ENCODE measurements around the gene EHF. TPM values are rescaled to one million over a fixed set of nuclear protein-coding genes. Genes with fewer than 3 reads are reported as not detected.

Gene EHF
- total RNA-seq, 6 experiments from 2014 or later, result 0.09 TPM; not detected in 5

GRCh38 chr11:34644669-34645406, 23.9 kb downstream of the EHF start:
- Mint-ChIP-seq H3K4me3 (peak overlapping the region; percentile 65; the same call in 1 of the 2 replicates), H3K4me1 (ENCODE audit: low read depth) (peaks cover 81% of the 10 kb centered on the region), H3K27me3 (ENCODE audit: insufficient read depth) (peaks cover 6% of the 10 kb centered on the region), H3K36me3 (ENCODE audit: low read depth) (no peaks in the 10 kb centered on the region), H3K27ac (peak overlapping the region; percentile 91), H3K9me3 (no peaks in the 10 kb centered on the region)
- no peak for TF ChIP-seq CTCF (IDR thresholded peaks at IDR 0.05)
- DNase-seq, result peak; percentile 63

DNA sequence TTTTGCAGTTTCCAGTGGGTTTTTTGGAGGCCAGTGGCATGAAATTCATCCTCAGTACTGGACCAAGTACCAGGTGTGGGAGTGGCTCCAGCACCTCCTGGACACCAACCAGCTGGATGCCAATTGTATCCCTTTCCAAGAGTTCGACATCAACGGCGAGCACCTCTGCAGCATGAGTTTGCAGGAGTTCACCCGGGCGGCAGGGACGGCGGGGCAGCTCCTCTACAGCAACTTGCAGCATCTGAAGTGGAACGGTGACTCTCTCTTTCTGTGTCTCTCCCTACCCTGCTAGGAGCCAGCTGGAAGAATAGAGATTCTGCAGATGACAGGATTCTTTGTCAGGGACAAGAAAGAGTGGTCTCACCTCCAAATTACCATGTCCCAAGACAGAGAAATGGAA, 25.5 kb downstream of the EHF start:
- H3K36me3 Mint-ChIP-seq (ENCODE audit: low read depth), result peaks cover 4% of the 10 kb centered on the region
- H3K4me1 Mint-ChIP-seq (ENCODE audit: low read depth), result peaks cover 71% of the 10 kb centered on the region
- TF ChIP-seq CTCF (IDR thresholded peaks at IDR 0.05), result no peak
- no peak overlapping the region for H3K27ac Mint-ChIP-seq
- peaks cover 4% of the 10 kb centered on the region for H3K27me3 Mint-ChIP-seq (ENCODE audit: insufficient read depth)
- no peak for DNase-seq
- no peak overlapping the region for H3K4me3 Mint-ChIP-seq
- H3K9me3 Mint-ChIP-seq, result no peaks in the 10 kb centered on the region

GRCh38 chr11:34647131-34647530, 26.2 kb downstream of the EHF start:
- peak overlapping the region; percentile 71 for H3K27ac Mint-ChIP-seq
- H3K27me3 Mint-ChIP-seq (ENCODE audit: insufficient read depth), result peaks cover 3% of the 10 kb centered on the region
- H3K36me3 Mint-ChIP-seq (ENCODE audit: low read depth), result peaks cover 6% of the 10 kb centered on the region
- H3K4me1 Mint-ChIP-seq (ENCODE audit: low read depth), result peaks cover 70% of the 10 kb centered on the region
- H3K4me3 Mint-ChIP-seq, result no peak overlapping the region
- no peaks in the 10 kb centered on the region for H3K9me3 Mint-ChIP-seq
- no peak for DNase-seq
- no peak for TF ChIP-seq CTCF (IDR thresholded peaks at IDR 0.05)

DNA sequence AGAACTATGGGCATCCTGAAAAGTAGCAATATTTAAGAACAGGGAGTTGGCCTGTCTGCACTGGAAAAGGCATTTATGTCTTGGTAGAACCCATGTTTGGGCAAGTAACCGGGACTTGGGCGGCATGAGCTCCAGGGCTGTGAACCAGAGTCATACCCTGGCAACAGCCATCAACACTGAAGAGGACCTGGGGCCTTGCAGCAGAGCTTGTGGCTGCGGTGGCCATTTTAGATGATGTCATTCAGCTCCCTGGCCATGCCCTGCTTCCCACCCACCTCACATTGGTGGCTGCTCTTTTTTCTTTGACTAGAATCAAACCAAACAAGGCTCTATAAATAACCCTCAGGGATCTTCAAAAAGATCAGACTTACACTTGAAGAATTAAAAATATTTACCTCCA, 26.6 kb downstream of the EHF start:
- H3K27me3 Mint-ChIP-seq (ENCODE audit: insufficient read depth), result peaks cover 3% of the 10 kb centered on the region
- no peak overlapping the region for H3K4me3 Mint-ChIP-seq
- no peak for TF ChIP-seq CTCF (IDR thresholded peaks at IDR 0.05)
- H3K4me1 Mint-ChIP-seq (ENCODE audit: low read depth), result peaks cover 74% of the 10 kb centered on the region
- no peak for DNase-seq
- peaks cover 6% of the 10 kb centered on the region for H3K36me3 Mint-ChIP-seq (ENCODE audit: low read depth)
- H3K27ac Mint-ChIP-seq, result peak overlapping the region; percentile 71
- H3K9me3 Mint-ChIP-seq, result no peaks in the 10 kb centered on the region

GRCh38 chr11:34648036-34648435, 27.1 kb downstream of the EHF start:
- no peak for TF ChIP-seq CTCF (IDR thresholded peaks at IDR 0.05)
- Mint-ChIP-seq H3K27me3 (ENCODE audit: insufficient read depth) (peaks cover 3% of the 10 kb centered on the region), H3K27ac (peak overlapping the region; percentile 71), H3K4me3 (no peak overlapping the region), H3K36me3 (ENCODE audit: low read depth) (peaks cover 6% of the 10 kb centered on the region), H3K9me3 (no peaks in the 10 kb centered on the region), H3K4me1 (ENCODE audit: low read depth) (peaks cover 74% of the 10 kb centered on the region)
- DNase-seq, result no peak

Data from HFFc6 (cell line).